Mesothelial cell of epicardium (in vitro differentiated cells): ENCODE measurements around the gene RIPPLY3. TPM values are rescaled to one million over a fixed set of nuclear protein-coding genes. Genes with fewer than 3 reads are reported as not detected.
"Not testable (repeated sequence)": the region's sequence is repeated elsewhere in the genome, so short reads cannot be mapped to it uniquely, and the experiment has no call there.

Source experiments
- DNase-seq, 2 experiments: peaks; one replicate each; pipeline ENCODE4 v3.0.0; 2021; ENCODE audit warnings: low spot score in 2 of 2; ENCODE audit not compliant: unreplicated experiment in 2 of 2
- H3K27ac Mint-ChIP-seq: 2 replicates; pipeline ENCODE4 v1.8.0; 2021; ENCODE audit warnings: mixed read lengths
- H3K27me3 Mint-ChIP-seq: 2 replicates; pipeline ENCODE4 v1.8.0; 2021; ENCODE audit warnings: low read depth, mixed read lengths
- H3K36me3 Mint-ChIP-seq: 2 replicates; pipeline ENCODE4 v1.8.0; 2021; ENCODE audit warnings: mixed read lengths
- H3K4me1 Mint-ChIP-seq: 2 replicates; pipeline ENCODE4 v1.8.0; 2021; ENCODE audit warnings: mixed read lengths
- H3K4me3 Mint-ChIP-seq: 2 replicates; pipeline ENCODE4 v1.8.0; 2021; ENCODE audit warnings: mild to moderate bottlenecking, moderate library complexity, mixed read lengths
- H3K9me3 Mint-ChIP-seq: 2 replicates; pipeline ENCODE4 v1.8.0; 2021; ENCODE audit warnings: mixed read lengths
- CTCF ChIP-seq: fragments of 200-600 bp; sonication (generic); IDR thresholded peaks from one replicate; pipeline ENCODE4 v1.5.0; 2021; ENCODE audit warnings: antibody characterized with exemption; ENCODE audit not compliant: unreplicated experiment
- total RNA-seq: library from RNA; stranded (reverse); gene quantifications from 3 replicates; pipeline ENCODE4 v1.2.1, GENCODE V29; 2021

RIPPLY3 gene
- total RNA-seq, 1 donor from 2014 or later, result 0.54 TPM

GRCh38 chr21:37028570-37028969, 22.1 kb downstream of the RIPPLY3 start:
- H3K27me3 Mint-ChIP-seq, result peaks cover 5% of the 10 kb centered on the region
- no peak overlapping the region for H3K27ac Mint-ChIP-seq
- H3K36me3 Mint-ChIP-seq, result no peaks in the 10 kb centered on the region
- peak; percentile 17 for TF ChIP-seq CTCF
- H3K4me1 Mint-ChIP-seq, result peaks cover 2% of the 10 kb centered on the region
- DNase-seq, result no peak
- H3K9me3 Mint-ChIP-seq, result peaks cover 2% of the 10 kb centered on the region
- no peak overlapping the region for H3K4me3 Mint-ChIP-seq

DNA sequence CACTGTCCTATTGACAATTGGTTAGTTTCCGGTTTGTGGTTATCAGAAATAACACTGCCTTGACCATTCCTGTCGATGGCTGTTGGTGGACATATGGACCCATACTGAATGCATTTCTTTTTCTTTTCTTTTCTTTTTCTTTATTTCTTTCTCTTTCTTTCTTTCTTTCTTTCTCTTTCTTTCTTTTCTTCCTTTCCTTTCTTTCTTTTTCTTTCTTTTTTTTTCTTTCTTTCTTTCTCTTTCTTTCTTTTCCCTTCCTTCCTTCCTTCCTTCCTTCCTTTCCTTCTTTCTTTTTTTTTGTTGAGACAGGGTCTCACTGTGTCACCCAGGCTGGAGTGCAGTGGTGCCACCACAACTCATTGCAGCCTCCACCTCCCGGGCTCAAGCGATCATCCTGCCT, 24.4 kb downstream of the RIPPLY3 start:
- no peak overlapping the region for H3K27ac Mint-ChIP-seq
- H3K4me3 Mint-ChIP-seq, result no peak overlapping the region
- peaks cover 2% of the 10 kb centered on the region for H3K4me1 Mint-ChIP-seq
- no peaks in the 10 kb centered on the region for H3K9me3 Mint-ChIP-seq
- peaks cover 2% of the 10 kb centered on the region for H3K27me3 Mint-ChIP-seq
- TF ChIP-seq CTCF, result no peak
- H3K36me3 Mint-ChIP-seq, result no peaks in the 10 kb centered on the region
- DNase-seq, result no peak

DNA sequence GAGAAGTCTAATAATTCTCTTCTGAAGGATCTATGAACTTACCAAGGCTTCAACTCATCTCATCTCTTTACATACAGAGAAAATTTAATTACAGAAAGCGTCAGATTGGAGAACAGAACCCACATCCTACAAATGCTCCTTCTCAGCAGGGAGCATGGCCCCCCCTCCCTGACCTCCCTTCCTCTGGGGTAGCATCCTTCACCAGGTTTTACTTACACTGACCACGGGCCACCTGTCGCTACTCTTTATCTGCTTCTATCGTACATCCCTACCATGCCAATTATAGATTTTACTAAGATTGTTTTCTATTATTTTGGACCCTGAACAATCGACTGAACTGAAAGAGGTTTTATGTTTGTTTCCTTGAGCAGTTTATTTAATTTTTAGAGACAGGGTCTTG, 25.8 kb downstream of the RIPPLY3 start:
- Mint-ChIP-seq H3K27ac (no peak overlapping the region), H3K4me3 (no peak overlapping the region), H3K9me3 (peaks cover 4% of the 10 kb centered on the region), H3K27me3 (no peaks in the 10 kb centered on the region), H3K36me3 (no peaks in the 10 kb centered on the region), H3K4me1 (no peaks in the 10 kb centered on the region)
- no peak for DNase-seq
- no peak for TF ChIP-seq CTCF

DNA sequence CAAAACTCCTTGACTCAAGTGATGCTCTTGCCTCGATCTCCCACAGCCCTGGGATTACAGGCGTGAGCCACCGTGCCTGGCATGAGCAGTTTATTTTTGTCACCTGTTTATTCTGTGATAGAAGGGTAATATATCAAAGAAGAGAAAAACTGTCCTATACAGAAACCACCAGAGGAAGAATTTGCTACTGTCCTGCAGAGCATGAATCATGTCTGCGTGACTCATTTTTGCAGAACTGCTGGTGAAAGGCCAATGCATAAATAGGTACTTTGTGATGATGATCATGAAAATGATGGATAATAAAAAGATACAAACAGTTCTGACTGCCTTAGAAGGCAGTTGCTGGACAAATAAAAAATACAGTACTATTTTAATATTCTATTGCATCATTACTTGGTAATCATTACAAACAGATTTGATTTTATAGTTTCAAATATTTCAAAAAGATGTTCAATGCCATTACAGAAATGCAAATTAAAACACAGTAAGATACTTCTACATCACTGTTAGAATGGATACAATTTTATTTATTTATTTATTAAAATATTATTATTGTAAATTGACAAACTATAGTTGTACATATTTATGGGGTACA, 26.5 kb downstream of the RIPPLY3 start:
- no peak for TF ChIP-seq CTCF
- peaks cover 4% of the 10 kb centered on the region for H3K9me3 Mint-ChIP-seq
- no peak overlapping the region for H3K27ac Mint-ChIP-seq
- no peak overlapping the region for H3K4me3 Mint-ChIP-seq
- no peaks in the 10 kb centered on the region for H3K27me3 Mint-ChIP-seq
- no peaks in the 10 kb centered on the region for H3K36me3 Mint-ChIP-seq
- no peak for DNase-seq
- no peaks in the 10 kb centered on the region for H3K4me1 Mint-ChIP-seq

DNA sequence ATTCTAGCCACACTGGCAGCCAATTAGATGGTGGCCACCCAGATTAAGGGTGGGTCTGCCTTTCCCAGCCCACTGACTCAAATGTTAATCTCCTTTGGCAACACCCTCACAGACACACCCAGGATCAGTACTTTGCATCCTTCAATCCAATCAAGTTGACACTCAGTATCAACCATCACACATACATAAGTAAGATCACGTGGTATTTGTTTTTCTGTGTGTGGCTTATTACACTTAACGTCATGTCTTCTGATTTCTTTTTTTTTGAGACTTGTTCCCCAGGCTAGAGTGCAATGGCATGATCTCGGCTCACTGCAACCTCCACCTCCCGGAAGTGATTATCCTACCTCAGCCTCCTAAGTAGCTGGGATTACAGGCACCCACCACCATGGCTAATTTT, 27.9 kb downstream of the RIPPLY3 start:
- H3K4me3 Mint-ChIP-seq, DNase-seq, H3K9me3 Mint-ChIP-seq, H3K36me3 Mint-ChIP-seq, H3K27me3 Mint-ChIP-seq, H3K4me1 Mint-ChIP-seq, H3K27ac Mint-ChIP-seq: not testable (repeated sequence)

GRCh38 chr21:37036177-37036576, 29.7 kb downstream of the RIPPLY3 start:
- Mint-ChIP-seq H3K9me3 (peaks cover 4% of the 10 kb centered on the region), H3K27ac (no peak overlapping the region), H3K27me3 (no peaks in the 10 kb centered on the region), H3K4me3 (no peak overlapping the region), H3K36me3 (no peaks in the 10 kb centered on the region), H3K4me1 (no peaks in the 10 kb centered on the region)
- TF ChIP-seq CTCF, result no peak
- DNase-seq, result no peak
